LNCaP clone FGC (cell line): Measurements from ENCODE around the gene NCAPG2.

ENCODE experiments used
- DNase-seq: peaks from one replicate; pipeline ENCODE4 v3.0.0-alpha.2; 2011; ENCODE audit warnings: low read depth
- H3K4me3 ChIP-seq: 2 replicates; pipeline ENCODE4 v1.5.1; 2011; ENCODE audit warnings: mild to moderate bottlenecking, low read depth, low read length, control low read depth
- CTCF ChIP-seq: IDR thresholded peaks from 2 replicates; pipeline ENCODE4 v1.5.1; 2012; ENCODE audit warnings: mild to moderate bottlenecking; ENCODE audit not compliant: control insufficient read depth, insufficient read depth; ENCODE audit errors: extremely low read depth

Gene NCAPG2

DNA sequence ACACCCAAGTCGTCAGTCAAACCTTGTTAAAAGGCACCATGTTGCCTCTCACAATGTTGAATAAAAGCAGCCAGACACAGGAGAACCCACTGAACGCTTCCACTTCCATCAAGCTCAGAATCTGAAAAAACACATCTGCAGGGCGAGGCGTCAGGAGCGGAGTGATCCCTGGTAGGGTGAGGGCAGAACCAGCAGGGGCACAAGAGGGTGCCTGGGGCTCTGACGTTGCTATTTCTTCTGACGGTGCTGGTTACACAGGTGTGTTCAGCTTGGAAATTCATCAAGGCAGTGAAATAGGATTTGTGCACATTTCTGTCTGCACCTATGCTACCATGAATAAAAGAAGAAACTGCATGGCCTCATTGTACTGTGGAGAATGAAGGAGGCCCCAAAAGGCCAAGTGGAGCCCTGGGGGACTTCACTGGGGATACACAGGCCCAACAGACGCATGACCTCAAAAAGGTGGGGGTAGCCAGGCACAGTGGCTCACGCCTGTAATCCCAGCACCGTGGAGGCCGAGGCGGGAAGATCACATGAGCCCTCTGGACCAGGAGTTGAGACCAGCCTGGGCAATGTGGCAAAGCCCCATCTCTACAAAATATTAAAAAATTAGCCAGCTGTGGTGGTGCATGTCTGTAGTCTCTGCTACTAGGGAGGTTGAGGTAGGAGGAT, 19.2 kb upstream of the NCAPG2 start:
- TF ChIP-seq CTCF: no peak
- DNase-seq: no peak
- no peak overlapping the region for H3K4me3 ChIP-seq

DNA sequence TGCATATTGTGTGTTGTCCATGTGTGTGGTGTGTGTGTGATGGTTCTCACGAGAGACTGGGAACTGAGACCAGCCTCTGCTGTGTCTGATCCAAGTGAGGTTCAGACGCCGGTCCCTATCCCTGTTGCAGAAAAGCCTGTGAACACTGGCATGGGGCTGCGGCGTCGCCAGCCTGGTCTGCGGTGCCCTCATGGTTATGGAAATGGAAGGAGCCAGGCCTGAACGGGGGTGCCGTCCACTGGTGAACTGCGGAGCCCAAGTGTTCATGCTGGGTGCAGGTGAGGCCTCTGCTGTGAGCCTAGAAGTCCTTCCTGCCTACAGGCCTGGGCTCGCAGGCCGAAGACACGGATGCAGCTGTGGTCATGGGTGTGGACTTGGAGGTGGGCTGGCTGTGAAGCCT, 18.7 kb upstream of the NCAPG2 start:
- H3K4me3 ChIP-seq: no peak overlapping the region
- no peak for TF ChIP-seq CTCF
- no peak for DNase-seq

GRCh38 chr7:158722574-158723237, 18.1 kb upstream of the NCAPG2 start:
- TF ChIP-seq CTCF: no peak
- no peak overlapping the region for H3K4me3 ChIP-seq
- no peak for DNase-seq

GRCh38 chr7:158720112-158720511, 15.5 kb upstream of the NCAPG2 start:
- H3K4me3 ChIP-seq: no peak overlapping the region
- no peak for TF ChIP-seq CTCF
- no peak for DNase-seq

GRCh38 chr7:158716802-158717201, 12.2 kb upstream of the NCAPG2 start:
- TF ChIP-seq CTCF: no peak
- no peak for DNase-seq
- no peak overlapping the region for H3K4me3 ChIP-seq

- no peak for TF ChIP-seq CTCF
- no peak overlapping the region for H3K4me3 ChIP-seq
- no peak for DNase-seq
These were observed 6.1 kb upstream of the NCAPG2 start for GRCh38 chr7:158710651-158711102.

DNA sequence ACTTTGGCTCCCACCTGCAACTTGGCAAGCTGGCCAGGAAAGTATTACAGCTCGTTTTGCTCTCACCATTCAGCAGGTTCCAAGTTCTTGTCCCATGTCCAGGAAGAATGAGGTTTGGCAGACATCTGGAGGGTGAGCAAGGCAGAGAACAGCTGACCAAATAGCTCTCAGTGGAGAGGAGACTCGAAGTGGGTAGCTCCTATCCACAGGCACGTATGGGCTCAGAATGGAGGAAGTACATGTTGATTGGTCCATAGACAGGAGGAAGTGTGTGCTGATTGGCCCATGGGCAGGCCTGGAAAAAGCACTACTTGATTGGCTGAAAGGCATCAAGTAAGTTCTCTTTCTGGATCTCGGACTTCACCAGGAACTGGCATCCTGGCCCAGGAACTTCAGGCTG, 3.0 kb upstream of the NCAPG2 start:
- no peak for TF ChIP-seq CTCF
- no peak overlapping the region for H3K4me3 ChIP-seq
- no peak for DNase-seq
